Measurements from ENCODE around the gene DDX51. TPM values are rescaled to one million over a fixed set of nuclear protein-coding genes. Genes with fewer than 3 reads are reported as not detected.

DDX51 gene
- total and polyA plus RNA-seq, 2 of the 4 experiments (the other 2 are of a cell fraction), result 3.8 to 14.5 TPM

GRCh38 chr12:132186208-132186856 lies 42.2 kb upstream of the DDX51 start:
- ChIA-PET POLR2A (ENCODE audit: unreplicated experiment) (no interaction called here), CTCF (no interaction called here)
- Histone ChIP-seq H3K9me3 (ENCODE audit: control insufficient read depth, insufficient read depth, low read length) (no peaks in the 10 kb centered on the region; the same call in 1 of the 2 replicates), H3K4ac (ENCODE audit: low read depth, low read length) (no peak overlapping the region), H3K23ac (ENCODE audit: low read depth, low read length) (no peak overlapping the region), H3K4me1 (ENCODE audit: control insufficient read depth, insufficient read depth, low read length) (peaks cover 5% of the 10 kb centered on the region; the same call in 1 of the 2 replicates), H2BK120ac (ENCODE audit: low read depth, low read length) (no peak overlapping the region), H2BK20ac (ENCODE audit: low read depth, low read length) (no peak overlapping the region), H3K79me1 (ENCODE audit: low read depth in 1 of 2, low read length in 2 of 2) (no peaks in the 10 kb centered on the region), H4K91ac (ENCODE audit: insufficient read depth, low read depth, low read length) (no peak overlapping the region), H3K4me3 (ENCODE audit: insufficient read depth, low read depth, low read length) (no peak overlapping the region), H3K9me1 (ENCODE audit: insufficient read depth, low read length) (no peaks in the 10 kb centered on the region), H3K18ac (ENCODE audit: low read depth, low read length) (no peak overlapping the region), H4K5ac (ENCODE audit: low read depth, low read length) (no peak overlapping the region), H2BK5ac (ENCODE audit: low read depth, low read length, poor library complexity, severe bottlenecking) (no peak overlapping the region), H2AFZ (replicated peaks; ENCODE audit: low read length, poor library complexity) (no peak overlapping the region), H3K4me2 (ENCODE audit: low read depth, low read length) (no peak overlapping the region), H4K20me1 (ENCODE audit: insufficient read depth, low read length) (no peaks in the 10 kb centered on the region; the same call in none of the 2 replicates), H4K8ac (ENCODE audit: low read depth in 2 of 2, low read length in 2 of 2) (no peak overlapping the region), H3K9ac (ENCODE audit: low read depth, low read length) (no peak overlapping the region), H3K14ac (replicated peaks; ENCODE audit: low read depth, low read length) (no peak overlapping the region), H2AK5ac (ENCODE audit: low read depth, low read length) (no peak overlapping the region), H3K56ac (ENCODE audit: extremely low read depth, insufficient read depth, low read length) (no peak overlapping the region), H3K27me3 (ENCODE audit: control insufficient read depth, insufficient read depth, low read length) (peaks cover 26% of the 10 kb centered on the region), H2BK15ac (ENCODE audit: low read depth, low read length) (no peak overlapping the region), H2AK9ac (replicated peaks; ENCODE audit: low read depth, low read length, poor library complexity) (no peak overlapping the region), H3K27ac (ENCODE audit: insufficient read depth, low read length) (no peak overlapping the region), H3K36me3 (ENCODE audit: control insufficient read depth, insufficient read depth, low read length) (no peaks in the 10 kb centered on the region)
- no TSS peak for BruUV-seq (replicated peaks)
- ATAC-seq (ENCODE audit: low read depth) (no peak), DNase-seq (no peak)
- intact Hi-C loops (cut with micrococcal nuclease) (no loop called here), in situ Hi-C loops (cut with MboI; ENCODE audit: low sequenced_read_pairs) (no loop called here), dilution Hi-C loops (cut with HindIII; ENCODE audit: low sequenced_read_pairs, unreplicated experiment) (no loop called here)
- TF ChIP-seq CHD1 (IDR thresholded peaks at IDR 0.05; ENCODE audit: low read depth, low read length) (no peak), NFE2L2 (IDR thresholded peaks at IDR 0.05; ENCODE audit: low read depth, low read length) (no peak), MAZ (IDR thresholded peaks at IDR 0.05; ENCODE audit: borderline replicate concordance, low read depth, low read length) (no peak; the same call in 1 of the 2 replicates), RAD21 (IDR thresholded peaks at IDR 0.05; ENCODE audit: low read length) (no peak), FOS (IDR thresholded peaks at IDR 0.05; ENCODE audit: low read depth, low read length) (no peak)
- 46% methylated on average over 9 of the region's 24 CpGs; no CpG with 5 or more reads in 1 of the 2 experiments for WGBS, 2 experiments (ENCODE audit: extremely low coverage in 2 of 2, insufficient read length in 1 of 2)
